GM12801 (cell line): ENCODE data around the gene TMED10.

ENCODE experiments used
- CTCF ChIP-seq: IDR thresholded peaks from one replicate; pipeline ENCODE4 v1.5.1; 2011; ENCODE audit warnings: control low read depth; ENCODE audit not compliant: insufficient read length; ENCODE audit errors: extremely low read depth

TMED10 gene

DNA sequence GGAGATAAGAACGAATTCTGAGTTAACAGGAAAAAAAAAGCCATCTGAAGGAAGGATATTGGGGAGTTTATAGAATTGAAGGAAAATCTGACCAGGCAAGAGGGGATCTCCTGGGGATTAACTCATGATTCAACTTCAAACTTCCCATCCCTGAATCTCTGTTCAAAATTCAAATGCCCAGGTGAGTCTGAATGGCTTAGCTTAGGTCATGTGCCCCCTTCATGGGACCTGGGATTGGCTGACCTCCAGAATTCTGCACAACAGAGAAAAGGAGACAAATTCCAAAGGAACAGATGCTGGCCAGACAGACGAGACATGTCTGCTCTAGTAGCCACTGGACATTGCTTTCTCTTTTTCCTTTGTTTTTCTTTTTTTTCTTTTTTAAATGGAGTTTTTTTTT is 26.2 kb upstream of the TMED10 start:
- no peak for TF ChIP-seq CTCF

DNA sequence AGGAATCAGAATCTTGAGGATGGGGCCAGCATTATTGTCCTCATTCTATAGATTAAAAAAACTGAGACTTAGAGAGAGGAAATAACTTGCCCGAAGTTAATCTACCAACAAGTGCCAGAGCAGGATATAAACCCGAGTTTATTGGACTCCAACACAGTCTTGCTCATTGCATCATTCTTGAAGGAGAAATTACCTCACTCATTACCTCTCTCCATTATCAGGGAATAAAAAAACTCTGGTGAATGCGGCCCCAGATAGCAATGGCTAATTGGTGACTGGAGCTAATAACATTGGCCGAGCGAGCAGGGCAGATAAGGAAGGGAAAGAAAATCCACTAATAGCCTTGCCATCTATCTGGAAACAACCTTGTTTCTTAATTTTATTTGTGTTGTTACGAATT is 24.7 kb upstream of the TMED10 start:
- no peak for TF ChIP-seq CTCF

GRCh38 chr14:75200451-75200850 is 24.0 kb upstream of the TMED10 start:
- no peak for TF ChIP-seq CTCF

DNA sequence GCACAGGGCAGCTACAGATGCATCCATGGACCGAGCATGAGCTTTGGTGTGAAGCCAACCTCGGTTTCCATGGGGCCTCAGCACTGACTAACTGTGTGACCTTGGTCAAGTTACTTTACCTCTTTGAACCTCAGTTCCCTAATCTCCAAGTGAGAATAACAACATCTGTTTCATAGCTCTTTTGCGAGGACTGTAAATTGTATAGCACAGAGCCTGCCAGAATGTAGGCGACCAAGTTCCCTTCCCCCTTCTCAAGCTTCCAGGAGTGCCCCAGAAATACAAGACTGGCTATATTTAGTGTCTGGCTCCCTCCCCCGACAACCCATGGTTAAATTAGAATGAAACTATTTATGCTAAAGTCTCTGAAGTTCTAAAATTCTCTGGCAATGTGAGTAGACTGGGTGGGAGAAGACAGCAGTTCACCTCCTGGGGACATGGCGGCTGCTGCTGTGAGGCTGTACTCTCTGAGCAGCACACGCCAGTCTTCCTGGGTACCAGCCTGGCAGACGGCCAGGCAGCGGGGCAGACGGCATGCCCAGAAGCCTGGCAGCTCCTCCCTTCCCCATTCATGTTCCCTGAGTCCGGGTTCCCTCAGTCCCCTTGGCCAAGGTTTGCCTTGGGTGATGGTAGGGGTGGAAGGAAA is 22.0 kb upstream of the TMED10 start:
- no peak for TF ChIP-seq CTCF

DNA sequence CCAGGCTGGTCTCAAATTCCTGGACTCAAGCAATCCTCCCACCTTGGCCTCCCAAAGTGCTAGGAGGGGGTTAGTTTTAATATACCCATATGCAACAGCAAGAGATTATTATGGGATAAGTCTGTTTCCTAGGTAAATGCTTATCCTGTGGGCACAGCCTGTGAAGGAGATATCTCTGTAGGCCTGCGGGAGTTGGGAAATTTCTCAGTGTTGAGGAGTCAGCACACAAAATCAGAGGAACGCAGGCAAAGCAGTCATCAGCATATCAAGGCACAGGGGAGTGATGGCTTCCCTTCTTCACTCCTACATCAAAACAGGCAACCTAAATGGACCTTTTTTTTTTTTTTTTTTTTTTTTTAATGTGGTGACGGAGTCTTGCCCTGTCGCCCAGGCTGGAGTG is 20.9 kb upstream of the TMED10 start:
- TF ChIP-seq CTCF: no peak

DNA sequence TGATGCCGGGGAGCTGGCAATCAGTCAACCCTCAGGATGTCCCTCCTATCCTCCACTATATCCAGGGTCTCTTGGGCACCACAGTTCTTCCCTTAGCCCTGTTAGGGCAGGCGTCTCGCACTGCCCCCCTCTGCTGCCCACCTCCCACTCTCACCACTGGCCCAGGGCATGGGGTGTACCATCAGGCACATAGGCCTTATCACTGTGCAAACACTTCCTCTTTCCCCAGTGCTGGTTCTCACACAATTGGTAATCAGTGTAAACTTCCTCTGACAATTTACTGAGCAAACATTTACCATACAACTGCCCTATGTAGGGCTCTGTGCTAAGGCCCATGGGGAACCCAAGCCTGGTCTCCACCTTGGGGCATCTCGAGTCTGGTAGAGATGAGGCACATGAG is 20.1 kb upstream of the TMED10 start:
- TF ChIP-seq CTCF: no peak

DNA sequence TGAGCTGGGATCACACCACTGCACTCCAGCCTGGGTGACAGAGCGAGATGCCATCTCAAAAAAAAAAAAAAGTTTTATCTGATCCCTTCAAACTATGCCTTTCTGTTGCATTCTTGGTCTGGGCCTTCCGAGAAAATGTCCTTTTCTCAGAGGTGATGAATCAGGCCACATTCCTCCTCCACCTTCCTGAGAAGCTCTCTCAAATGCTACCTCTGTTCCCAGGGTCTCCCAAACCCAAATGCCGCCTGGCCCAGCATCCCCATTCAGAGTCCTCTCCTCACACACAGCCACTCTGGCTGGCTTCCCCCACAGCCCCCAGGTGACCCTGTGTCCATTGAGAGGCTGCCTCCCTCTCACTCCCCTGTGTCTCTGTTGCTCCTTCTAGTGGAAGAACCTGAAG is 19.7 kb upstream of the TMED10 start:
- TF ChIP-seq CTCF: no peak

- TF ChIP-seq CTCF: no peak
These were observed 14.7 kb upstream of the TMED10 start for GRCh38 chr14:75191100-75191499.
